B cell (primary cell): ENCODE data around the gene NHP2.

Experiments
- CTCF ChIP-seq: fragments of 200-600 bp; IDR thresholded peaks from one replicate; pipeline ENCODE4 v1.8.0; 2022; ENCODE audit warnings: antibody characterized with exemption, mild to moderate bottlenecking
- EZH2 ChIP-seq: IDR thresholded peaks from 2 replicates; pipeline ENCODE4 v1.6.1; 2012; ENCODE audit warnings: borderline replicate concordance, low read depth, mild to moderate bottlenecking, moderate library complexity, low read length; ENCODE audit not compliant: insufficient read depth, poor library complexity, severe bottlenecking

GRCh38 chr5:178201927-178202235 lies 48.2 kb upstream of the NHP2 start:
- no peak for TF ChIP-seq CTCF
- no peak for TF ChIP-seq EZH2
